Measurements from ENCODE around the gene THTPA.
"Not testable (repeated sequence)": the region's sequence is repeated elsewhere in the genome, so short reads cannot be mapped to it uniquely, and the experiment has no call there.

Gene THTPA

DNA sequence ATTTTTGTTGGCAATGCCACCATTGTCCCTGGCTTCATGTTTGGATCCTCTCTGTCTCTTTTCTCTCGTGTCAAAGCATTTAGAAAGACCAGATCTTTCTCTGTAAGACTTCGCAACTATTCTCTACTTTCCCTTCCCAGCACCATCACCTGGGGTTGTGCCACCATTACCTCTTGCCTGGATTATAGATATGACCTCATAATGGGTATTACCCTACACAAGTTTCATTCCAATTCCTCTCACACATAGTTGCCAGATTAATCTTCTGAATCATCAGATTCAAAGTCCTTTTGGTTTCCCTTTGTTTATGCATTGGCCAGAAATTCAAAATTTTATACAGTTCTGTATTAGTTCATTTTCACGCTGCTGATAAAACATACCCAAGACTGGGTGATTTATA, 52.9 kb downstream of the THTPA start:
- H3K27me3 Mint-ChIP-seq: peaks cover 15 to 18% of the 10 kb centered on the region in 2 donors
- ATAC-seq (replicated peaks) (no peak), DNase-seq (no peak)
- peaks cover 0 to 2% of the 10 kb centered on the region in 2 donors for H3K9me3 Mint-ChIP-seq
- H3K4me1 Mint-ChIP-seq: peaks cover 8 to 12% of the 10 kb centered on the region in 2 donors
- H3K27ac Mint-ChIP-seq: no peak overlapping the region
- H3K4me3 Mint-ChIP-seq: no peak overlapping the region
- no peaks in the 10 kb centered on the region for H3K36me3 Mint-ChIP-seq

- Mint-ChIP-seq H3K4me1 (peaks cover 8 to 12% of the 10 kb centered on the region in 2 donors), H3K27me3 (peaks cover 21 to 24% of the 10 kb centered on the region in 2 donors)
- H3K27ac Mint-ChIP-seq; ATAC-seq (replicated peaks); H3K4me3 Mint-ChIP-seq; H3K36me3 Mint-ChIP-seq; H3K9me3 Mint-ChIP-seq; DNase-seq: not testable (repeated sequence)
These were observed 53.5 kb downstream of the THTPA start for GRCh38 chr14:23609411-23610089.
